ENCODE data around the gene ATG7. TPM values are rescaled to one million over a fixed set of nuclear protein-coding genes. Genes with fewer than 3 reads are reported as not detected.

Gene ATG7
- polyA plus RNA-seq, 2 of the 4 experiments (the other 2 are of a cell fraction) = 27.2 to 41.2 TPM

- TF ChIP-seq HES2 (IDR thresholded peaks at IDR 0.05) = no peak
- TF ChIP-seq RNF2 (IDR thresholded peaks at IDR 0.05; ENCODE audit: borderline replicate concordance, low read depth) = no peak
- TF ChIP-seq MYC (IDR thresholded peaks at IDR 0.05; ENCODE audit: borderline replicate concordance, low read length) = no peak
- peak; percentile 80 for TF ChIP-seq JUNB (IDR thresholded peaks at IDR 0.05)
- TF ChIP-seq RAD21 (conservative IDR thresholded peaks at IDR 0.05 in 1 of 2, IDR thresholded peaks at IDR 0.05 in 1 of 2) = peak; percentile 27 to 34; a peak in 2 of 5 replicates
- no peak for TF ChIP-seq SREBF2 (IDR thresholded peaks at IDR 0.05)
- no peak for TF ChIP-seq ESRRA (IDR thresholded peaks at IDR 0.05; ENCODE audit: borderline replicate concordance, low read length)
- TF ChIP-seq E2F6 (IDR thresholded peaks at IDR 0.05; ENCODE audit: borderline replicate concordance, low read depth) = no peak
- no peak for TF ChIP-seq CHD2 (IDR thresholded peaks at IDR 0.05; ENCODE audit: low read length, partially characterized antibody)
- TF ChIP-seq NR3C1 (IDR thresholded peaks at IDR 0.05) = no peak
Measured at GRCh38 chr3:11600501-11601282, 328.5 kb downstream of the ATG7 start (continued).

GRCh38 chr3:11601446-11602238, 329.4 kb downstream of the ATG7 start:
- CTCF ChIA-PET = interaction anchor here (1.3 to 2.3 kb wide), 2 partner anchors 50 to 222 kb away, joined by 3 to 9 read pairs; no protein-coding TSS in a partner anchor
- Histone ChIP-seq H3K27ac (peak overlapping the region; percentile 67 to 84; a peak in 5 of 6 replicates), H3K4me1 (peaks cover 46% of the 10 kb centered on the region), H3K9me3 (no peaks in the 10 kb centered on the region), H3K4me3 (no peak overlapping the region), H3K4me2 (peak overlapping the region; percentile 80)
- FAIRE-seq = no peak
- POLR2A ChIA-PET = interaction anchor here (0.7 kb wide), 1 partner anchor 50 kb away, joined by 3 read pairs; no protein-coding TSS in a partner anchor
- no peak for DNase-seq (ENCODE audit: low read depth in 1 of 2, low spot score in 1 of 2)
- no peak for TF ChIP-seq NR3C1 (IDR thresholded peaks at IDR 0.05)
- no peak for TF ChIP-seq EP300 (IDR thresholded peaks at IDR 0.05)
- no peak for TF ChIP-seq HDAC2 (IDR thresholded peaks at IDR 0.05)
- no peak for TF ChIP-seq USF2 (IDR thresholded peaks at IDR 0.05)
- no peak for TF ChIP-seq MAFK (IDR thresholded peaks at IDR 0.05; ENCODE audit: partially characterized antibody)
- no peak for TF ChIP-seq RARB (CRISPR knock-in tag; IDR thresholded peaks at IDR 0.05)
- TF ChIP-seq NFE2L2 (conservative IDR thresholded peaks at IDR 0.05; ENCODE audit: low read length) = no peak
- WGBS (ENCODE audit: missing lambda C conversion rate) = 77% methylated on average over 19 of the region's 21 CpGs
- no peak for ATAC-seq

- ATAC-seq (no peak), FAIRE-seq (no peak), DNase-seq (ENCODE audit: low read depth in 1 of 2, low spot score in 1 of 2) (no peak)
- CTCF ChIA-PET = no interaction called here
- H3K4me3 ChIP-seq = no peak overlapping the region
- 82% methylated on average over 11 of the region's 11 CpGs for WGBS (ENCODE audit: missing lambda C conversion rate)
- POLR2A ChIA-PET = interaction anchor here (0.7 kb wide), 1 partner anchor 49 kb away, joined by 3 read pairs; no protein-coding TSS in a partner anchor
- H3K9me3 ChIP-seq = no peaks in the 10 kb centered on the region
- H3K4me1 ChIP-seq = peaks cover 46% of the 10 kb centered on the region
- no peak for TF ChIP-seq ZFP36 (IDR thresholded peaks at IDR 0.05; ENCODE audit: borderline replicate concordance, partially characterized antibody)
- peak overlapping the region in 1 of 2 experiments; percentile 84; a peak in 2 of 6 replicates for H3K27ac ChIP-seq
- no peak overlapping the region for H3K4me2 ChIP-seq
Measured at GRCh38 chr3:11602239-11602840, 330.1 kb downstream of the ATG7 start.

Data from A549 (cell line).